Osteocyte (in vitro differentiated cells): ENCODE results near the gene DARS1. TPM values are rescaled to one million over a fixed set of nuclear protein-coding genes. Genes with fewer than 3 reads are reported as not detected.
"Not testable (repeated sequence)": the region's sequence is repeated elsewhere in the genome, so short reads cannot be mapped to it uniquely, and the experiment has no call there.

Experiments used
- DNase-seq: peaks from one replicate; pipeline ENCODE4 v3.0.0; 2021; ENCODE audit warnings: mixed read lengths; ENCODE audit not compliant: unreplicated experiment; ENCODE audit errors: extremely low spot score
- H3K27ac Mint-ChIP-seq: one replicate; pipeline ENCODE4 v1.8.0; 2021; ENCODE audit warnings: mild to moderate bottlenecking, mixed read lengths; ENCODE audit not compliant: unreplicated experiment
- H3K27me3 Mint-ChIP-seq: one replicate; pipeline ENCODE4 v1.8.0; 2021; ENCODE audit warnings: mixed read lengths; ENCODE audit not compliant: unreplicated experiment
- H3K36me3 Mint-ChIP-seq: one replicate; pipeline ENCODE4 v1.8.0; 2021; ENCODE audit warnings: mixed read lengths; ENCODE audit not compliant: unreplicated experiment
- H3K4me1 Mint-ChIP-seq: one replicate; pipeline ENCODE4 v1.8.0; 2021; ENCODE audit warnings: mixed read lengths; ENCODE audit not compliant: unreplicated experiment
- H3K4me3 Mint-ChIP-seq: one replicate; pipeline ENCODE4 v1.8.0; 2021; ENCODE audit warnings: mild to moderate bottlenecking, moderate library complexity, mixed read lengths; ENCODE audit not compliant: unreplicated experiment
- H3K9me3 Mint-ChIP-seq: one replicate; pipeline ENCODE4 v1.8.0; 2021; ENCODE audit warnings: mixed read lengths; ENCODE audit not compliant: unreplicated experiment
- total RNA-seq: library from RNA; stranded (reverse); gene quantifications from 2 replicates; pipeline ENCODE4 v1.2.1, GENCODE V29; 2021
- TF ChIP-seq, protein P1 (sequence below): fragments of 200-600 bp; sonication (generic); IDR thresholded peaks from 2 replicates; pipeline ENCODE4 v1.5.0; 2021; ENCODE audit warnings: antibody characterized with exemption, mild to moderate bottlenecking, moderate library complexity

DARS1 gene
- total RNA-seq, 1 donor from 2014 or later = 48.3 TPM

DNA sequence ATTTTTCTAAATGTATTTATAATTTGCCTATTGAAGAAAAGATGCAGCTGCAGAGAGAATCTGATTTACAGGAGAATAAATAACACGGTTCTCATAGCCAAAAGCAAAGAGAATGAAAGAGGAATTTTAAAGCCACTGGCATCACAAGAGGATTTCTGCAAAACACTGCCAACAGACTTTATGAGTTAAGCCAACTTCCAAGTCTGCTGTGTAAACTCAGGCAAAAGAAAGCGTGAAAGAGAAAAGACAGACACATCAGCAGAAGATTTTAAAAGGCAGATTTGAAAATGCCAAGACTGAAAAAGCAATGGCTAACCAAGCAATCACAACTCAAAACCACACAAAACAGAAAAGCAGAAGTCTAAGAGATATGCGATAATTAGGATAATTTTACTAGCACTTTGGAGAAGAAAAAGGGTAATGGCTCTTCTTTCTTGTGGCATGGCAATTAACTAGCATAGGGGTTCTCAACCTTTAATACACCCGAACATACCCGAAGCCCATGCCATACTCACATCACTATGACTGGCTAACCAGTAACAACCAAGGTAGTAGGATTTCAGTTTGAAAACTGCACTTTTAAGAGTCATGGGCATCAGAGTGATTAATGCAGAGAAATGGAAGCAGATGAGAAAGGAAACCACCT lies 4.9 kb downstream of the DARS1 start:
- H3K36me3 Mint-ChIP-seq = peaks cover 41% of the 10 kb centered on the region

DNA sequence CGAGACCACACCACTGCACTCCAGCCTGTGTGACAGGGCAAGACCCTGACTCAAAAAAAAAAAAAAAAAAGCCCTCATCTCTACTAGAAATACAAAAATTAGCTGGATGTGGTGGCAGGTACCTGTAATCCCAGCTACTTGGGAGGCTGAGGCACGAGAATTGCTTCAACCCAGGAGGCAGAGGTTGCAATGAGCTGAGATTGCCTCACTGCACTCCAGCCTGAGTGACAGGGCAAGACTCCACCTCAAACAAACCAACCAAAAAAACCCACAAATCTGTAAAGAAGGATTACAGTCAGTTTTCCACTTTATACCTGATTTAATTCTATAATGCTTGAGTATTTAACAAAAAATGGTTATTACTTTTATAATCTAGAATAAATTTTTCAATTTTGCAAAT lies 9.7 kb downstream of the DARS1 start:
- Mint-ChIP-seq H3K4me3 (no peak overlapping the region), H3K4me1 (no peaks in the 10 kb centered on the region), H3K27ac (no peak overlapping the region), H3K36me3 (peaks cover 59% of the 10 kb centered on the region), H3K27me3 (no peaks in the 10 kb centered on the region), H3K9me3 (no peaks in the 10 kb centered on the region)
- TF ChIP-seq, protein P1, sequence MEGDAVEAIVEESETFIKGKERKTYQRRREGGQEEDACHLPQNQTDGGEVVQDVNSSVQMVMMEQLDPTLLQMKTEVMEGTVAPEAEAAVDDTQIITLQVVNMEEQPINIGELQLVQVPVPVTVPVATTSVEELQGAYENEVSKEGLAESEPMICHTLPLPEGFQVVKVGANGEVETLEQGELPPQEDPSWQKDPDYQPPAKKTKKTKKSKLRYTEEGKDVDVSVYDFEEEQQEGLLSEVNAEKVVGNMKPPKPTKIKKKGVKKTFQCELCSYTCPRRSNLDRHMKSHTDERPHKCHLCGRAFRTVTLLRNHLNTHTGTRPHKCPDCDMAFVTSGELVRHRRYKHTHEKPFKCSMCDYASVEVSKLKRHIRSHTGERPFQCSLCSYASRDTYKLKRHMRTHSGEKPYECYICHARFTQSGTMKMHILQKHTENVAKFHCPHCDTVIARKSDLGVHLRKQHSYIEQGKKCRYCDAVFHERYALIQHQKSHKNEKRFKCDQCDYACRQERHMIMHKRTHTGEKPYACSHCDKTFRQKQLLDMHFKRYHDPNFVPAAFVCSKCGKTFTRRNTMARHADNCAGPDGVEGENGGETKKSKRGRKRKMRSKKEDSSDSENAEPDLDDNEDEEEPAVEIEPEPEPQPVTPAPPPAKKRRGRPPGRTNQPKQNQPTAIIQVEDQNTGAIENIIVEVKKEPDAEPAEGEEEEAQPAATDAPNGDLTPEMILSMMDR = no peak
- no peak for DNase-seq

More for the DNA sequence above, 4.9 kb downstream of the DARS1 start:
- Mint-ChIP-seq H3K27me3 (no peaks in the 10 kb centered on the region), H3K4me1 (peaks cover 10% of the 10 kb centered on the region), H3K4me3 (no peak overlapping the region), H3K9me3 (no peaks in the 10 kb centered on the region), H3K27ac (no peak overlapping the region)
- DNase-seq = no peak
- TF ChIP-seq, protein P1 = no peak

DNA sequence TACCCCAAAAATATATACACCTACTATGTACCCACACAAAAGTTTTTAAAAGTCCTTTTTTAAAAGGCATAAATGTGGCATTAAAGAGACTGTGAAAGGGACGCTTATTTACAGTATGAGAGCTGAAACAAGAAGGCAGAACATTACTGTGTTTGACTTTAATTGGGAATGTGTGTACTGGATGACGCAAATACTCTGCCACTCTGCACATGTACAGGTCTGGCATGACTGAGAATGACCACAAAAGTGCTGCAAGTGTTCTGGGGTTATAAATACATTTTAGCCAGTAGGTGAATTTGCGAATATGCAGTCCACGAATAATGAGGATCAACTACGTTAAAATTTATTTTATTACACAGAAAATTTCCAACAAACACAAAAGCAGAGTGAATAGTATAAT lies 11.4 kb downstream of the DARS1 start:
- Mint-ChIP-seq H3K27me3 (no peaks in the 10 kb centered on the region), H3K36me3 (peaks cover 49% of the 10 kb centered on the region), H3K4me3 (no peak overlapping the region), H3K9me3 (no peaks in the 10 kb centered on the region), H3K27ac (no peak overlapping the region), H3K4me1 (no peaks in the 10 kb centered on the region)
- TF ChIP-seq, protein P1 = no peak
- DNase-seq = no peak

DNA sequence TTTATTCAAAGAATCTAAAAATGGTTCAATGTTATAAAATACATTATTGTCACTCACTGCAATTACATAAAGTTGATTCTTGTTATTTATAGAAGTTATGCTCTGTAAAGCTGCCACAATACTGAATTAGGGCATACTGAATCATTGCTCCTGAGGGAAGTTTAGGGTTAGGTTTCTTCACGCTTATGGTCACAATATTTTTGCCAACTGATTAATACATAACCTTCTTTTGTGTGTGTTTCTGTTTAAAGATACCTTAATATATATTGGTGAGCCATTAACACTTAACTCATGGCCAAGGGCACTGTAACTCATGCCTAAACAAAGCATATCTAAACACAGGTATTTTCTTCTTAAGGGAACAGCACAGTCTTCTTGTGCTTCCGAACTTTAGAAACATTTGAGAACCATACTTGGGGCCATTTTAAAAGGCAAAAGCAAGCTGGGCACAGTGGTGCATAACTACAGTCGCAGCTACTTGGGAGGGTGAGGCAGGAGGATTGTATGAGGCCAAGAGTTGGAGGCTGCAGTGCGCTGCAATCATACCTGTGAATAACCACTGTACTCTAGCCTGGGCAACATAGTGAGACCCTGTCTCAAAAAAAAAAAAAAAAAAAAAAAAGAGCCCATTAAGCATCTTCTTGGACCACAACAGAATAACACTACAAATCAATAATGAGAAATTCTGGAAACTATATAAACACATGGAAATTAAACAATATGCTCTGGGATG lies 15.6 kb downstream of the DARS1 start:
- H3K4me3 Mint-ChIP-seq = no peak overlapping the region
- H3K36me3 Mint-ChIP-seq = peaks cover 36% of the 10 kb centered on the region

DNA sequence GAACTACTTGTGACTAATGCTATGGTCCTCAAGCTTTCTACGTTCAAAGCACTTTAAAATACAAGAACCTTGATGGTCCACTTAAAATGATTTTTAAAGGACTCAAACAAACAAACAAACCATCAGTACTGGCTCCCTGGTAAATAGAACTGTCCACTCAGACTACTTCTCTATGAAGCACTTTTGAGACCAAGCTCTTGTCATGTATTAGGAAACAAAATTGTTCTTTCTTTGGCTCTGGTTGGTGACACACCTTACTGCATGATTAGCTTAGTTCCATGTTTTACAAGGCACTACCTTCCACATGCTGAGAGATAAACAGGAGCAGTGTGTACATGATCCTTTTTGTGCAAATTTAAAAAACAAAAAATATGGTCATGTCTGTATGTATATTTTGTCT lies 19.7 kb downstream of the DARS1 start:
- H3K36me3 Mint-ChIP-seq = peaks cover 13% of the 10 kb centered on the region
- no peak overlapping the region for H3K4me3 Mint-ChIP-seq
- H3K27ac Mint-ChIP-seq = no peak overlapping the region
- H3K27me3 Mint-ChIP-seq = no peaks in the 10 kb centered on the region
- H3K9me3 Mint-ChIP-seq = no peaks in the 10 kb centered on the region
- TF ChIP-seq, protein P1 = no peak
- no peak for DNase-seq
- peaks cover 16% of the 10 kb centered on the region for H3K4me1 Mint-ChIP-seq

More for the DNA sequence above, 15.6 kb downstream of the DARS1 start:
- H3K27me3 Mint-ChIP-seq = no peaks in the 10 kb centered on the region
- DNase-seq = no peak
- no peaks in the 10 kb centered on the region for H3K9me3 Mint-ChIP-seq
- no peak overlapping the region for H3K27ac Mint-ChIP-seq
- TF ChIP-seq, protein P1 = no peak
- no peaks in the 10 kb centered on the region for H3K4me1 Mint-ChIP-seq

DNA sequence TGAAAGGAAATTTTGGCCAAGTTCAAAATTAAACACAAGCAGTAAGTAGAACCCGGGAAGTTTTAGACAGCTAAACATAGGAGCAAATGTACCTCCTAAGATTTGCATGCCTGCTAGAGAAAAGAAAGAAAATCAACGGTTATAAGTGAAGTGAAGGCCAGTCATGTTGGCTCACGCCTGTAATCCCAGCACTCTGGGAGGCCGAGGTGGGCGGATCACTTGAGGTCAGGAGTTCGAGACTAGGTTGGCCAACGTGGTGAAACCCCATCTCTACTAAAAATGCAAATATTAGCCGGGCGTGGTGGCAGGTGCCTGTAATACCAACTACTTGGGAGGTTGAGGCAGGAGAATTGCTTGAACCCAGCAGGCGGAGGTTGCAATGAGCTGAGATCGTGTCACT lies 21.0 kb downstream of the DARS1 start:
- not testable (repeated sequence) for H3K27ac Mint-ChIP-seq, H3K9me3 Mint-ChIP-seq, H3K4me3 Mint-ChIP-seq, H3K27me3 Mint-ChIP-seq, DNase-seq
- Mint-ChIP-seq H3K36me3 (peaks cover 22% of the 10 kb centered on the region), H3K4me1 (peaks cover 18% of the 10 kb centered on the region)
